ENCODE measurements around the gene SFTA2.

DNA sequence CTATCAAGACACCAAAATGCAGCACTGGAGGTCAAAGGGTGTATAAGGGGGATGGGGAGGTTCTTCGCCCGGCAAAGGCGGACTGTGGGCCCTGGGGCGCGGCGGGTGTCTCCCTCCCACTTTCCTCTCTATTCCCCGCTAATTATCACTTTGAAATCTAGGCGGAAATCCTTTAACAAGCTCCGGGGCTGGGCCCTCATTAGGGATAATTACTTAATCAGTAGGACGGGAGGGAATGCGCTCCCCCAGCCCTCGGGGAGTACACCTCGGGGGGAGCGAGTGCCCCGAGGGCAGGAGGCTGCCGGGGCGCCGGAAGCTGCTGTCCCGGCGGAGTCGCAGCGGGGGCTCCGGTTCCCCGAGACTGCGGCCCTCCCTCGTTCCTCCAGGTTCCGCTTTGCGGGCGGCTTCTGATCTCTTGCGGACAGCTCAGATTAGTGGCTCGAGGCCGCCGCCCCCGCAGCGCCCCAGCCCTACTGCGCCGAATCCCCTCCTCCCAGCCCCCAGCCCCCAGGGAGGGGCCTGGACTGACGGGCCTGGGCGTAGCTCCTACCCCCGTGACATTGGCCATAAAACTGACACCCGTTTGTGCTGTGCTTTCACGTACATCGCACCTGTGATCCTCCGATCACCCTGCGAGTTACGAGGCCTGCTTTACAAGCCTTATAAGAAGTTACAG lies 23.5 kb upstream of the SFTA2 start:
- TF ChIP-seq, protein P1, sequence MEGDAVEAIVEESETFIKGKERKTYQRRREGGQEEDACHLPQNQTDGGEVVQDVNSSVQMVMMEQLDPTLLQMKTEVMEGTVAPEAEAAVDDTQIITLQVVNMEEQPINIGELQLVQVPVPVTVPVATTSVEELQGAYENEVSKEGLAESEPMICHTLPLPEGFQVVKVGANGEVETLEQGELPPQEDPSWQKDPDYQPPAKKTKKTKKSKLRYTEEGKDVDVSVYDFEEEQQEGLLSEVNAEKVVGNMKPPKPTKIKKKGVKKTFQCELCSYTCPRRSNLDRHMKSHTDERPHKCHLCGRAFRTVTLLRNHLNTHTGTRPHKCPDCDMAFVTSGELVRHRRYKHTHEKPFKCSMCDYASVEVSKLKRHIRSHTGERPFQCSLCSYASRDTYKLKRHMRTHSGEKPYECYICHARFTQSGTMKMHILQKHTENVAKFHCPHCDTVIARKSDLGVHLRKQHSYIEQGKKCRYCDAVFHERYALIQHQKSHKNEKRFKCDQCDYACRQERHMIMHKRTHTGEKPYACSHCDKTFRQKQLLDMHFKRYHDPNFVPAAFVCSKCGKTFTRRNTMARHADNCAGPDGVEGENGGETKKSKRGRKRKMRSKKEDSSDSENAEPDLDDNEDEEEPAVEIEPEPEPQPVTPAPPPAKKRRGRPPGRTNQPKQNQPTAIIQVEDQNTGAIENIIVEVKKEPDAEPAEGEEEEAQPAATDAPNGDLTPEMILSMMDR (IDR thresholded peaks at IDR 0.05): no peak
- TF ChIP-seq POLR2A (IDR thresholded peaks at IDR 0.05): no peak

Measured in sigmoid colon (tissue), 3 donors.